PFSK-1 (cell line): ENCODE measurements around the gene MUCL1.

Source experiments
- FOXP2 ChIP-seq: optimal IDR thresholded peaks from 2 replicates; pipeline ENCODE3; 2011; ENCODE audit warnings: borderline replicate concordance, control low read depth, inconsistent platforms; ENCODE audit not compliant: insufficient read depth; ENCODE audit errors: extremely low read length, extremely low read depth
- POLR2AphosphoS5 ChIP-seq: IDR thresholded peaks from 2 replicates; pipeline ENCODE4 v1.6.1; 2012; ENCODE audit warnings: low read depth, mild to moderate bottlenecking, control low read depth, low read length, moderate library complexity
- SIN3A ChIP-seq: IDR thresholded peaks from 2 replicates; pipeline ENCODE4 v1.6.1; 2012; ENCODE audit warnings: mild to moderate bottlenecking, low read length, moderate library complexity, borderline replicate concordance; ENCODE audit not compliant: insufficient read depth
- TAF1 ChIP-seq: IDR thresholded peaks from 2 replicates; pipeline ENCODE4 v1.6.1; 2012; ENCODE audit warnings: low read length, control low read depth, borderline replicate concordance; ENCODE audit not compliant: insufficient read depth
- TF ChIP-seq, protein P1 (sequence below), 2 experiments: IDR thresholded peaks; 2 replicates each; pipeline versions ENCODE4 v1.6.1 to v1.8.0; 2011 to 2012; ENCODE audit warnings: low read depth in 2 of 2, low read length in 2 of 2, control low read depth in 1 of 2, inconsistent platforms in 1 of 2, mild to moderate bottlenecking in 1 of 2, moderate library complexity in 1 of 2; ENCODE audit not compliant: insufficient read depth in 1 of 2

MUCL1 gene

DNA sequence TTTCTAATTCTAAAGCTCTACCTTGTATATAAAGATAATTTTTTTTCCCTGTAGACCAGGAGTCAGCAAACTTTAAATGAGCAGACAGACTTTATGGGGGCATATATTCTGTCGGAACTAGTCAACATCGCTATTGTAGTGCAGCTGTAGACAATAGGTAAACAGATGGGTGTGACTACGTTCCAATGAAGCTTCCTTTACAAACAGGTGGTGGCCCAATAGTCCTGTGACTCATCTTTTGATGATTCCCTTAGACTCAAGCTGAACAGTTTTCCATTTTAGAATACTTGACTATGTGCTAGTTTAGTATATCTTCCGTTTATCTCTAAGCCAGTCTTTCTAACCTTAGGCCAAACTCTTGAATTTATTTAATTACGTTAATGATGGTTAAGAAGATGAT is 16.3 kb downstream of the MUCL1 start:
- TF ChIP-seq SIN3A (no peak), POLR2AphosphoS5 (no peak), FOXP2 (no peak), TAF1 (no peak)
- TF ChIP-seq, protein P1, sequence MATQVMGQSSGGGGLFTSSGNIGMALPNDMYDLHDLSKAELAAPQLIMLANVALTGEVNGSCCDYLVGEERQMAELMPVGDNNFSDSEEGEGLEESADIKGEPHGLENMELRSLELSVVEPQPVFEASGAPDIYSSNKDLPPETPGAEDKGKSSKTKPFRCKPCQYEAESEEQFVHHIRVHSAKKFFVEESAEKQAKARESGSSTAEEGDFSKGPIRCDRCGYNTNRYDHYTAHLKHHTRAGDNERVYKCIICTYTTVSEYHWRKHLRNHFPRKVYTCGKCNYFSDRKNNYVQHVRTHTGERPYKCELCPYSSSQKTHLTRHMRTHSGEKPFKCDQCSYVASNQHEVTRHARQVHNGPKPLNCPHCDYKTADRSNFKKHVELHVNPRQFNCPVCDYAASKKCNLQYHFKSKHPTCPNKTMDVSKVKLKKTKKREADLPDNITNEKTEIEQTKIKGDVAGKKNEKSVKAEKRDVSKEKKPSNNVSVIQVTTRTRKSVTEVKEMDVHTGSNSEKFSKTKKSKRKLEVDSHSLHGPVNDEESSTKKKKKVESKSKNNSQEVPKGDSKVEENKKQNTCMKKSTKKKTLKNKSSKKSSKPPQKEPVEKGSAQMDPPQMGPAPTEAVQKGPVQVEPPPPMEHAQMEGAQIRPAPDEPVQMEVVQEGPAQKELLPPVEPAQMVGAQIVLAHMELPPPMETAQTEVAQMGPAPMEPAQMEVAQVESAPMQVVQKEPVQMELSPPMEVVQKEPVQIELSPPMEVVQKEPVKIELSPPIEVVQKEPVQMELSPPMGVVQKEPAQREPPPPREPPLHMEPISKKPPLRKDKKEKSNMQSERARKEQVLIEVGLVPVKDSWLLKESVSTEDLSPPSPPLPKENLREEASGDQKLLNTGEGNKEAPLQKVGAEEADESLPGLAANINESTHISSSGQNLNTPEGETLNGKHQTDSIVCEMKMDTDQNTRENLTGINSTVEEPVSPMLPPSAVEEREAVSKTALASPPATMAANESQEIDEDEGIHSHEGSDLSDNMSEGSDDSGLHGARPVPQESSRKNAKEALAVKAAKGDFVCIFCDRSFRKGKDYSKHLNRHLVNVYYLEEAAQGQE (IDR thresholded peaks at IDR 0.05; ENCODE audit: insufficient read depth in 1 of 2, low read depth in 2 of 2, low read length in 2 of 2): no peak

DNA sequence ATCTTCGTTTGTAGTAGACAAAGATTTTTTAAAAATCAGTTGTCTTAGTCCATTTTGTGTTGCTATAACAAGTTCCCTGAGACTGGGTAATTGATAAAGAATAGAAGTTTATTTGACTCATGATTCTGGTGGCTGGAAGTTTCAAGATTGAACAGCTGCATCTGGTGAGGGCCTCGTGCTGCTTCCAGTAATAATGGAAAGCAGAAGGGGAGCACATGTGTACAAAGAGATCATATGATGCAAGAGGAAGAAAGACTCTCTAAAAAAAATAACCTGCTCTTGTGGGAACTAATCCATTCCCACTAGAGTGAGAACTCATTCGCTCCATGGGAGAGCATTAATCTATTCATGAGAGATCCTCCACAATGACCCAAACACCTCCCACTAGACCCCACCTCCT is 24.8 kb downstream of the MUCL1 start:
- no peak for TF ChIP-seq SIN3A
- TF ChIP-seq FOXP2: no peak
- TF ChIP-seq, protein P1 (IDR thresholded peaks at IDR 0.05; ENCODE audit: insufficient read depth in 1 of 2, low read depth in 2 of 2, low read length in 2 of 2): no peak
- TF ChIP-seq POLR2AphosphoS5: no peak
- TF ChIP-seq TAF1: no peak

DNA sequence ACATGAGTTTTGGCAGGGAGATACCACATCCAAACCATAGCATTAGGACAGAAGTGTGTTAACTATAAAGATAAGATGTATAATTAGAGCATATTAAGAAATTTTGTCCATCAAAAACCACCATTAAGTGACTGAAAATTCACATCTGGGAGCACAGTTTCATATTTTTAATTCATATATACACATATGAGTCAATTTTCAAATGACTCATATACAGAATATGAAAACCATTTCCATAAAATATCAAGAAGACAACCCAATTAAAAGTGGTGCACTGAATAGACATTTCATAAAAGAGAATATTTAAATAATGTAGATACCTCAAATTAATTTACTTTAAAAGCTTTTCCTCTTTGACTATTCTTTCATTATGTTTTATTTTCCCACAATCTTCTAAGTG is 25.3 kb downstream of the MUCL1 start:
- TF ChIP-seq, protein P1 (IDR thresholded peaks at IDR 0.05; ENCODE audit: insufficient read depth in 1 of 2, low read depth in 2 of 2, low read length in 2 of 2): no peak

DNA sequence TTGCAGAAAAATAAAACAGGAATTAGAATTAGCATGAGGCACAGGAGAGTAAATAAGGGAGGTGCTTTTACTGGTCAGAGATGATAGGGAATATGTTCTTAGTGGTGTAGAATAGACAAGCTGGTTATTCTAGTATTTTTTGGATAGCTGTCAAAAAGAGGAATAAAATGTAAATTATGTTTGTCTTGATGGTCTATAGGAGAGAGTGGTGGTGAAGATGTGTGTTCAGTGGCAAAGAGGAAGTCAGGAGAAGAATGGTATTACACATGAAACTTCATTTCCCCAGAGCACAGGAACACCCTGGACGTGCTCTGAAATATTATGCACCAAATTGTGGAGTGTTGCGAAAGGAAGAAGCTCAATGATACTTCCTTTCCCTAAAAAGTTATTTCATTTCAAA is 27.8 kb downstream of the MUCL1 start:
- TF ChIP-seq SIN3A (no peak), FOXP2 (no peak), TAF1 (no peak)
- TF ChIP-seq, protein P1 (IDR thresholded peaks at IDR 0.05; ENCODE audit: insufficient read depth in 1 of 2, low read depth in 2 of 2, low read length in 2 of 2): no peak

DNA sequence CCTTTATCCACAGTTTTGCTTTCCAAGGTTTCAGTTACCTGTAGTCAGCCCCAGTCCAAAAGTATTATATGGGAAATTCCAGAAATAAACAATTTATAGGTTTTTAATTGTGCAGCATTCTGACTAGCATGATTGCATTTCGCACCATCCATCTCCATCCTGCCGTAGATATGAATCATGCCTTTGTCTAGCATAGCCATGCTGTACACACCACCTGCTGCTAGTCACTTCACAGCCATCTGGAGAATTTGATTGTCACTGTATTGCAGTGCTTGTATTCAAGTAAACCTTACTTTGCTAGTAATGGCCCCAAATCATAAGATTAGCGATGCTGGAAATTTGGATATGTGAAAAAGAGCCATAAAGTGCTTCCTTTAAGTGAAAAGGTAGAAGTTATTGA is 36.0 kb downstream of the MUCL1 start:
- TF ChIP-seq TAF1: no peak
- TF ChIP-seq, protein P1 (IDR thresholded peaks at IDR 0.05; ENCODE audit: insufficient read depth in 1 of 2, low read depth in 2 of 2, low read length in 2 of 2): no peak
- no peak for TF ChIP-seq SIN3A
- no peak for TF ChIP-seq FOXP2
- TF ChIP-seq POLR2AphosphoS5: no peak
